Endothelial cell (in vitro differentiated cells): ENCODE measurements around the gene HECTD1. TPM values are rescaled to one million over a fixed set of nuclear protein-coding genes. Genes with fewer than 3 reads are reported as not detected.
"Not testable (repeated sequence)": the region's sequence is repeated elsewhere in the genome, so short reads cannot be mapped to it uniquely, and the experiment has no call there.

ENCODE experiments used
- DNase-seq: peaks from one replicate; pipeline ENCODE4 v3.0.0; 2021; ENCODE audit warnings: low spot score
- H3K27ac Mint-ChIP-seq: one replicate; pipeline ENCODE4 v1.8.0; 2021; ENCODE audit warnings: mixed read lengths, inconsistent platforms; ENCODE audit not compliant: unreplicated experiment
- H3K27me3 Mint-ChIP-seq: one replicate; pipeline ENCODE4 v1.8.0; 2021; ENCODE audit warnings: mild to moderate bottlenecking, moderate library complexity, mixed read lengths, inconsistent platforms; ENCODE audit not compliant: unreplicated experiment
- H3K36me3 Mint-ChIP-seq: one replicate; pipeline ENCODE4 v1.8.0; 2021; ENCODE audit warnings: mild to moderate bottlenecking, low read depth, mixed read lengths, inconsistent platforms; ENCODE audit not compliant: unreplicated experiment
- H3K4me1 Mint-ChIP-seq: one replicate; pipeline ENCODE4 v1.8.0; 2021; ENCODE audit warnings: mild to moderate bottlenecking, mixed read lengths, inconsistent platforms; ENCODE audit not compliant: unreplicated experiment
- H3K4me3 Mint-ChIP-seq: one replicate; pipeline ENCODE4 v1.8.0; 2021; ENCODE audit warnings: mild to moderate bottlenecking, mixed read lengths, inconsistent platforms; ENCODE audit not compliant: unreplicated experiment
- H3K9me3 Mint-ChIP-seq: one replicate; pipeline ENCODE4 v1.8.0; 2021; ENCODE audit warnings: mixed read lengths, inconsistent platforms; ENCODE audit not compliant: unreplicated experiment
- total RNA-seq: library from RNA; stranded (reverse); fragmentation: NEBNext Ultra II Directional; extraction: Animal tissue kit (Norgen Biotek cat#: 25700); gene quantifications from one replicate; pipeline ENCODE4 v1.2.1, GENCODE V29; 2021; ENCODE audit not compliant: unreplicated experiment
- TF ChIP-seq, protein P1 (sequence below): fragments of 200-600 bp; sonication (generic); IDR thresholded peaks from one replicate; pipeline ENCODE4 v1.5.0; 2021; ENCODE audit warnings: antibody characterized with exemption; ENCODE audit not compliant: unreplicated experiment

Gene HECTD1
- total RNA-seq, 1 donor from 2014 or later: 222 TPM

DNA sequence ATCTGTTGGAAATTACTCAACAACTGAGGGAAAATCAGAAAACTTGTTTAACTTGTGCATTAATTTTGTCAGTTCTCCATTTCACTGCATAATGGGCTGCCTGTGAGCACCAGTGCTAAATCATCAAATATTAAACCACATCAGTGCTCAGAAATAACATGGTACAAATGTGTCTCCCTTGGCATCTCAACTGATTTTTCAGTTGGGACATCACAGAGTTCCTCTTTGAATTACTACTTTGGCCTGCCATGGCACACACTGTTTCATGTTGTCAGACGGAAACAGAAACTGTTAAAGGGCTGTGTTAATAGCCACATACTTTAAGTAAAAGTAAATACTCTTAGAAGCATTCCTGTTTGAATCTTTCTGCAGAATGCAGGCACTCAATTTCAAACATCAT is 139.4 kb downstream of the HECTD1 start:
- no peaks in the 10 kb centered on the region for H3K9me3 Mint-ChIP-seq
- no peak overlapping the region for H3K4me3 Mint-ChIP-seq
- TF ChIP-seq, protein P1, sequence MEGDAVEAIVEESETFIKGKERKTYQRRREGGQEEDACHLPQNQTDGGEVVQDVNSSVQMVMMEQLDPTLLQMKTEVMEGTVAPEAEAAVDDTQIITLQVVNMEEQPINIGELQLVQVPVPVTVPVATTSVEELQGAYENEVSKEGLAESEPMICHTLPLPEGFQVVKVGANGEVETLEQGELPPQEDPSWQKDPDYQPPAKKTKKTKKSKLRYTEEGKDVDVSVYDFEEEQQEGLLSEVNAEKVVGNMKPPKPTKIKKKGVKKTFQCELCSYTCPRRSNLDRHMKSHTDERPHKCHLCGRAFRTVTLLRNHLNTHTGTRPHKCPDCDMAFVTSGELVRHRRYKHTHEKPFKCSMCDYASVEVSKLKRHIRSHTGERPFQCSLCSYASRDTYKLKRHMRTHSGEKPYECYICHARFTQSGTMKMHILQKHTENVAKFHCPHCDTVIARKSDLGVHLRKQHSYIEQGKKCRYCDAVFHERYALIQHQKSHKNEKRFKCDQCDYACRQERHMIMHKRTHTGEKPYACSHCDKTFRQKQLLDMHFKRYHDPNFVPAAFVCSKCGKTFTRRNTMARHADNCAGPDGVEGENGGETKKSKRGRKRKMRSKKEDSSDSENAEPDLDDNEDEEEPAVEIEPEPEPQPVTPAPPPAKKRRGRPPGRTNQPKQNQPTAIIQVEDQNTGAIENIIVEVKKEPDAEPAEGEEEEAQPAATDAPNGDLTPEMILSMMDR: no peak
- no peak for DNase-seq
- H3K36me3 Mint-ChIP-seq: peaks cover 7% of the 10 kb centered on the region
- H3K4me1 Mint-ChIP-seq: no peaks in the 10 kb centered on the region
- no peaks in the 10 kb centered on the region for H3K27me3 Mint-ChIP-seq
- H3K27ac Mint-ChIP-seq: no peak overlapping the region

DNA sequence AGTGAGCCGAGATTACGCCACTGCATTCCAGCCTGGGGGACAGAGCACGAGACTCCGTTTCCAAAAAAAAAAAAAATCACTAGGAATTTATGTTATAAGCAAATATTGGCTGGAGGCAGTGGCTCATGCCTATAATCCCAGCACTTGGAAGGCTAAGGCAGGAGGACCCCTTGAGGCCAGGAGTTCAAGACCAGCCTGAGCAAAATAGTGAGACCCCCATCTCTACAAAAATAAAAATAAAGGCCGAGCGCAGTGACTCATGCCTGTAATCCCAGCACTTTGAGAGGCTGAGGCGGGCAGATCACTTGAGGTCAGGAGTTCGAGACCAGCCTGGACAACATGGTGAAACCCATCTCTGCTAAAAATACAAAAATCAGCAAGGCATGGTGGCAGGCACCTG is 144.7 kb downstream of the HECTD1 start:
- not testable (repeated sequence) for DNase-seq, H3K4me3 Mint-ChIP-seq, H3K27ac Mint-ChIP-seq, H3K36me3 Mint-ChIP-seq, H3K9me3 Mint-ChIP-seq, H3K27me3 Mint-ChIP-seq
- H3K4me1 Mint-ChIP-seq: peaks cover 10% of the 10 kb centered on the region

DNA sequence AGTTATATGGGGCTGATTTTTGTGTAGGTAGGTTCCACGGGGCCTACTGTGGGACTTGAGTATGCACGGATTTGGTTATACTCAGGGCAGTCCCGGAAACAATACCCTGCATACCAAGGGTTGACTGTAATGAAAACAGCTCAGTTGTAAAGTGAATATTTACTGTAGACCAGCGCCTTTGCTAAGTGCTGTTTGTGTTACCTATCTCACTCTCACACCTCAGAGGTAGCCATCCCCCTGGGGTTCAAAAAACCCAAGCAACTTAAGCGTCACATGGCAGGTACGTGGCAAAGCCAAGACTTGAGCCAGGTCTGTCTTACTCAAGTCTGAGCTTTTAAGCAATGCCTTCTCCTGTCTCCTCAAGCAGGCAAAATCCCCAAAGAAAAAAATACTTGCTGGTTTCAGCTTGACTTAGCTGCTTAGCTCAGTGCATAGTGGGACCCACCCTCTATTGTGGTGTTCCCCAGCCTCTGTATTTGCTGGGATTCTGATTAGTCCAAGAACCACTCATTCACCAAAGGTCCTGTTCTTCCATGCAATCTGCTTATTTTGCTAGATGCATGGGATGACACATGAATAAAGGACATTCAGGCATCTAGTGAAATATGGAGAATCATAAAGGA is 147.2 kb downstream of the HECTD1 start:
- Mint-ChIP-seq H3K4me3 (no peak overlapping the region), H3K9me3 (no peaks in the 10 kb centered on the region), H3K36me3 (peaks cover 3% of the 10 kb centered on the region), H3K27me3 (no peaks in the 10 kb centered on the region), H3K4me1 (peaks cover 10% of the 10 kb centered on the region), H3K27ac (no peak overlapping the region)
- TF ChIP-seq, protein P1: no peak
- DNase-seq: no peak

DNA sequence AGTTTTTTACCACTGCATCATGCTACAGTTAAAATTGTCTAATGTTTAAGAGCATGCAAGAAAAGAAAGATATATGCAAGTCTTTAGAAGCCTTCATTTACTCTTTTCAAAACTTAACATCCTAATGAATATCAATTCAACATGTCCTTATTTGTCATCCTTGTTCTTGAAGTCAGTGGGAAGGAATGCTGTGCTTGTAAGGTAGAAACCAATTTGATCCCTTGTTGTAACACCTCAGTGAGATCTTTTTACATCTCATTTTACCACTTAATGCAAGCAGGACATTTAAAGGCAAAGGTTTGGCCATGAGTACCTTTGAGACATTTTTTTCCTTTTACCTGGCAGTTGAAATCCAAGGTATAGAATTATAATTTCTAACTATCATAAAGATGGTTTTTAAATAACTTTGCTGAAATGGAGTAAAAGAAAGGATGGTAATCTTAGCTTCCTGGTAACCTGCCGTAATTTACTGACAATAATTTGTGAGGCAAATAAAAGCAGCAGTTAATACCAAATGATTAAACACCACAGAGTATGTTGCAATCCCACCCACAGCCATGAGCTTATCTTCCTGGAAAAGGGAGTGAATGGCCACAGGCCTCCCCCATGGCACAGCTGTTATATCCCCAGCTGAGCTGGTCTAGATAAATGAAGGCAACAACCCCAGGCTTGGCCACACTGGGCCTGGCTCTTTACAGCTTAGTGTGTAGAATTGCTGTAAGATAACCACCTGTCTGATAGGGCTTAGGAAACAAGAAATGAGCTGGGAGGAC is 148.3 kb downstream of the HECTD1 start:
- peaks cover 3% of the 10 kb centered on the region for H3K36me3 Mint-ChIP-seq
- no peak overlapping the region for H3K27ac Mint-ChIP-seq
- no peak for DNase-seq
- TF ChIP-seq, protein P1: no peak
- H3K27me3 Mint-ChIP-seq: no peaks in the 10 kb centered on the region
- no peaks in the 10 kb centered on the region for H3K9me3 Mint-ChIP-seq
- no peak overlapping the region for H3K4me3 Mint-ChIP-seq
- H3K4me1 Mint-ChIP-seq: peaks cover 10% of the 10 kb centered on the region

DNA sequence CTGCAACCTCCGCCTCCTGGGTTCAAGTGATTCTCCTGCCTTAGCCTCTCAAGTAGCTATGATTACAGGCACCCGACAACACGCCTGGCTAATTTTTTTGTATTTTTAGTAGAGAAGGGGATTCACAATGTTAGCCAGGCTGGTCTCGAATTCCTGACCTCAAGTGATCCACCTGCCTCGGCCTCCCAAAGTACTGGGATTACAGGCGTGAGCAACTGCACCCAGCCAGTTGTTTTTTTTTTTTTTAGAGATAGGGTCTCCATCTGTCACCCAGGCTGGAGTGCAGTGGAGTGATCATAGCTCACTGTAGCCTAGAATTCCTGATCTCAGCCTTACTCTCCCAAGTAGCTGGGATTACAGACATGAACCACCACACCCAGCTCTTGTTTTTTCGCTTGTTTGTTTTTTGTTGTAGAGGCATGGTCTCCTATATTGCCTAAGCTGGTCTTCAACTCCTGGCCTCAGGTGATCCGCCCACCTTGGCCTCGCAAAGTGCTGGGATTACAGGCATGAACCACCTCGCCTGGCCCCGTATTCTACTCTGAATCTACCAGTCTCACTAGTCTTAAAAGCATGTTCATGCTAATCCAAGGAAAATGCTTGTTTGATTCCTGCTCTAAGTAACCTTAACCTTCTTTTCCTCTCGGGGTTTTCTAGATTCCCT is 149.8 kb downstream of the HECTD1 start:
- H3K36me3 Mint-ChIP-seq: peaks cover 3% of the 10 kb centered on the region
- no peaks in the 10 kb centered on the region for H3K9me3 Mint-ChIP-seq
- no peak overlapping the region for H3K27ac Mint-ChIP-seq
- TF ChIP-seq, protein P1: no peak
- H3K27me3 Mint-ChIP-seq: peaks cover 2% of the 10 kb centered on the region
- DNase-seq: no peak
- no peak overlapping the region for H3K4me3 Mint-ChIP-seq
- H3K4me1 Mint-ChIP-seq: peaks cover 10% of the 10 kb centered on the region
